Left lung (tissue), 10 donors: ENCODE measurements around the gene BCORL1. TPM values are rescaled to one million over a fixed set of nuclear protein-coding genes. Genes with fewer than 3 reads are reported as not detected.

Source experiments
- ATAC-seq: fragments of 200-7000 bp; cut with Tn5 transposase; one replicate; pipeline ENCODE4 v1.9.1; 2020; ENCODE audit warnings: moderate library complexity
- DNase-seq, 4 donors: peaks; one replicate each; pipeline ENCODE4 v3.0.0-alpha.2; 2013 to 2020
- H3K27ac ChIP-seq, 2 donors: fragments of 200-600 bp; sonication (generic) in 1 of 2; one replicate each; pipeline versions ENCODE4 v1.5.0 to v1.8.0; 2020 to 2021
- H3K27me3 ChIP-seq, 2 donors: fragments of 200-600 bp; sonication (generic) in 1 of 2; one replicate each; pipeline versions ENCODE4 v1.5.0 to v1.8.0; 2020 to 2021
- H3K36me3 ChIP-seq, 2 donors: fragments of 200-600 bp; sonication (generic) in 1 of 2; one replicate each; pipeline versions ENCODE4 v1.5.0 to v1.8.0; 2020 to 2021
- H3K4me1 ChIP-seq, 2 donors: fragments of 200-600 bp; one replicate each; pipeline ENCODE4 v1.8.0; 2021
- H3K4me3 ChIP-seq, 2 donors: fragments of 200-600 bp; sonication (generic) in 1 of 2; one replicate each; pipeline versions ENCODE4 v1.5.0 to v1.8.0; 2020 to 2021; ENCODE audit warnings: mild to moderate bottlenecking in 1 of 2
- H3K9me3 ChIP-seq, 2 donors: fragments of 200-600 bp; sonication (generic) in 1 of 2; one replicate each; pipeline versions ENCODE4 v1.5.0 to v1.8.0; 2020 to 2021
- intact Hi-C, 2 donors: fragments of 100-400 bp; cut with DNase I; formaldehyde crosslinking; loops; one replicate each; pipeline versions ENCODE4 v1.11.2 to v1.14.2; 2022
- polyA plus RNA-seq, 6 donors: library from polyadenylated mRNA; unstranded; fragments of 120-200 nt; gene quantifications; one replicate each; pipeline ENCODE4 v1.2.1, GENCODE V29; 2013; ENCODE audit not compliant: insufficient read length in 6 of 6
- total RNA-seq, 2 donors: library from RNA; stranded (reverse); fragmentation: NEBNext Ultra II Directional; extraction: Animal tissue kit (Norgen Biotek cat#: 25700); gene quantifications; one replicate each; pipeline ENCODE4 v1.2.1, GENCODE V29; 2021
- TF ChIP-seq, protein P1 (sequence below), 2 donors: fragments of 200-600 bp; sonication (generic) in 1 of 2; IDR thresholded peaks; one replicate each; pipeline versions ENCODE4 v1.5.0 to v1.8.0; 2021; ENCODE audit warnings: antibody characterized with exemption in 2 of 2
- donor health status: DM: no; HTN: yes; CAD: no.
- donor health status: DM: no; HTN: no; CAD: no.

The BCORL1 gene
- total and polyA plus RNA-seq, 8 donors: 12.1 to 20.7 (median 18.8) TPM

GRCh38 chrX:130005089-130005807 lies 22.8 kb downstream of the BCORL1 start:
- intact Hi-C loops: no loop called here
- Histone ChIP-seq H3K36me3 (peaks cover 0 to 13% of the 10 kb centered on the region in 2 donors), H3K4me1 (no peaks in the 10 kb centered on the region), H3K27me3 (no peaks in the 10 kb centered on the region), H3K27ac (no peak overlapping the region), H3K4me3 (no peak overlapping the region), H3K9me3 (no peaks in the 10 kb centered on the region)
- ATAC-seq (no peak), DNase-seq (no peak)
- TF ChIP-seq, protein P1, sequence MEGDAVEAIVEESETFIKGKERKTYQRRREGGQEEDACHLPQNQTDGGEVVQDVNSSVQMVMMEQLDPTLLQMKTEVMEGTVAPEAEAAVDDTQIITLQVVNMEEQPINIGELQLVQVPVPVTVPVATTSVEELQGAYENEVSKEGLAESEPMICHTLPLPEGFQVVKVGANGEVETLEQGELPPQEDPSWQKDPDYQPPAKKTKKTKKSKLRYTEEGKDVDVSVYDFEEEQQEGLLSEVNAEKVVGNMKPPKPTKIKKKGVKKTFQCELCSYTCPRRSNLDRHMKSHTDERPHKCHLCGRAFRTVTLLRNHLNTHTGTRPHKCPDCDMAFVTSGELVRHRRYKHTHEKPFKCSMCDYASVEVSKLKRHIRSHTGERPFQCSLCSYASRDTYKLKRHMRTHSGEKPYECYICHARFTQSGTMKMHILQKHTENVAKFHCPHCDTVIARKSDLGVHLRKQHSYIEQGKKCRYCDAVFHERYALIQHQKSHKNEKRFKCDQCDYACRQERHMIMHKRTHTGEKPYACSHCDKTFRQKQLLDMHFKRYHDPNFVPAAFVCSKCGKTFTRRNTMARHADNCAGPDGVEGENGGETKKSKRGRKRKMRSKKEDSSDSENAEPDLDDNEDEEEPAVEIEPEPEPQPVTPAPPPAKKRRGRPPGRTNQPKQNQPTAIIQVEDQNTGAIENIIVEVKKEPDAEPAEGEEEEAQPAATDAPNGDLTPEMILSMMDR (IDR thresholded peaks at IDR 0.05): no peak

- intact Hi-C loops: no loop called here
- no peaks in the 10 kb centered on the region for H3K4me1 ChIP-seq
- ATAC-seq (no peak), DNase-seq (no peak)
- H3K9me3 ChIP-seq: no peaks in the 10 kb centered on the region
- no peak overlapping the region for H3K27ac ChIP-seq
- peaks cover 0 to 38% of the 10 kb centered on the region in 2 donors for H3K36me3 ChIP-seq
- no peak overlapping the region for H3K4me3 ChIP-seq
- H3K27me3 ChIP-seq: no peaks in the 10 kb centered on the region
- TF ChIP-seq, protein P1 (IDR thresholded peaks at IDR 0.05): no peak
Observed at GRCh38 chrX:130009658-130010223, 27.3 kb downstream of the BCORL1 start.

GRCh38 chrX:130012683-130013082 lies 30.2 kb downstream of the BCORL1 start:
- TF ChIP-seq, protein P1 (IDR thresholded peaks at IDR 0.05): no peak
- Histone ChIP-seq H3K36me3 (peaks cover 0 to 51% of the 10 kb centered on the region in 2 donors), H3K27ac (no peak overlapping the region), H3K27me3 (no peaks in the 10 kb centered on the region), H3K9me3 (no peaks in the 10 kb centered on the region), H3K4me3 (no peak overlapping the region), H3K4me1 (no peaks in the 10 kb centered on the region)
- ATAC-seq (no peak), DNase-seq (no peak)
- intact Hi-C loops: no loop called here

DNA sequence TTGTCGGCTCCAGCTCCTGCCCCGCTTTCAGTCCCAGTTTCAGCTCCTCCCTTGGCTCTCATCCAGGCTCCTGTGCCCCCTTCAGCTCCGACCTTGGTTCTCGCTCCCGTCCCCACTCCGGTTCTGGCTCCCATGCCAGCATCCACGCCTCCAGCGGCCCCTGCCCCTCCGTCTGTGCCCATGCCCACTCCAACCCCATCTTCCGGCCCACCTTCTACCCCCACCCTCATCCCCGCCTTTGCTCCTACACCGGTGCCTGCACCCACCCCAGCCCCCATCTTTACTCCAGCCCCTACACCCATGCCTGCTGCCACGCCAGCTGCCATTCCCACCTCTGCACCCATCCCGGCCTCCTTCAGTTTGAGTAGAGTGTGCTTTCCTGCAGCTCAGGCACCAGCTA lies 31.2 kb downstream of the BCORL1 start:
- Histone ChIP-seq H3K4me1 (no peaks in the 10 kb centered on the region), H3K27ac (no peak overlapping the region), H3K4me3 (no peak overlapping the region), H3K9me3 (no peaks in the 10 kb centered on the region), H3K27me3 (no peaks in the 10 kb centered on the region), H3K36me3 (peaks cover 0 to 52% of the 10 kb centered on the region in 2 donors)
- ATAC-seq: no peak
- intact Hi-C loops: no loop called here
- TF ChIP-seq, protein P1 (IDR thresholded peaks at IDR 0.05): no peak
- DNase-seq: no peak

- intact Hi-C loops: no loop called here
- no peak overlapping the region for H3K4me3 ChIP-seq
- H3K9me3 ChIP-seq: no peaks in the 10 kb centered on the region
- no peaks in the 10 kb centered on the region for H3K27me3 ChIP-seq
- peaks cover 0 to 52% of the 10 kb centered on the region in 2 donors for H3K36me3 ChIP-seq
- H3K4me1 ChIP-seq: no peaks in the 10 kb centered on the region
- no peak for DNase-seq
- TF ChIP-seq, protein P1 (IDR thresholded peaks at IDR 0.05): no peak
- no peak for ATAC-seq
- H3K27ac ChIP-seq: no peak overlapping the region
Observed at GRCh38 chrX:130014356-130014755, 31.9 kb downstream of the BCORL1 start.
